T47D (cell line): ENCODE data around the gene IGF1R.

ENCODE experiments used
- DNase-seq, 2 experiments: peaks; one replicate each; pipeline versions ENCODE4 v3.0.0 to v3.0.0-alpha.2; 2011 to 2012; ENCODE audit warnings: low read depth in 1 of 2, low spot score in 1 of 2
- JUND ChIP-seq: IDR thresholded peaks from 2 replicates; pipeline ENCODE4 v1.6.1; 2012; ENCODE audit warnings: low read depth
- in situ Hi-C: cut with HindIII; loops from 2 replicates; pipeline ENCODE4 v1.10.0; 2016; ENCODE audit warnings: low sequenced_read_pairs, low pct_unique_long_range_greater_than_20kb

The IGF1R gene

DNA sequence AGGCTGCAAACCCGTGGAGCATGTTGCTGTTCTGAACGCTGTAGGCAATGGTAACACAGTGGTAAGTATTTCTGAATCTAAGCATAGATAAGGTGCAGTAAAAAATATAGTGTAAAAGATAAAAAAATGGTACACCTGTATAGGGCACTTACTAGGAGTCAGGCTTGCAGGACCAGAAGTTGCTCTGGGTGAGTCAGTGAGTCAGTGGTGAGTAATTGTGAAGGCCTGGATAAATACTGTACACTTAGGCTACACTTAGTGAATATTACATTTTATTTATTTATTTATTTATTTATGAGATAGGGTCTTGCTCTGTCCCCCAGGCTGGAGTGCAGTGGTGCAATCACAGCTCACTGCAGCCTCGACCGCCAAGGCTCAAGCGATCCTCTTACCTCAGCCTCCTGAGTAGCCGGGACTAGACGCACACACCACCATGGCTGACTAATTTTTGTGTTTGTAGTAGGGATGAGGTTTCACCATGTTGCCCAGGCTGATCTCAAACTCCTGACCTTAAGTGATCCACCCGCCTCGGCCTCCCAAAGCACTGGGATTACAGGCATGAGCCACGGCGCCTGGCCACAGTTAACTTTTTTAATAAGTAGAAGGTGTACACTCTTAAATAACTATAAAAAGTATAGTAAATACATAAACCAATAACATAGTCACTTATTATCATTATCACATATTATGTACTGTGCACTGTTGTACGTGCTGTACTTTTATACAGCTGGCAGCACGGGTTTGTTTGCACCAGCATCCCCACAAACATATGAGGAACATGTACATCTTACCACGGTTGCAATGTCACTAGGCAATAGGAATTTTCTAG, 155.1 kb downstream of the IGF1R start:
- in situ Hi-C loops: no loop called here
- no peak for DNase-seq
- TF ChIP-seq JUND: no peak

DNA sequence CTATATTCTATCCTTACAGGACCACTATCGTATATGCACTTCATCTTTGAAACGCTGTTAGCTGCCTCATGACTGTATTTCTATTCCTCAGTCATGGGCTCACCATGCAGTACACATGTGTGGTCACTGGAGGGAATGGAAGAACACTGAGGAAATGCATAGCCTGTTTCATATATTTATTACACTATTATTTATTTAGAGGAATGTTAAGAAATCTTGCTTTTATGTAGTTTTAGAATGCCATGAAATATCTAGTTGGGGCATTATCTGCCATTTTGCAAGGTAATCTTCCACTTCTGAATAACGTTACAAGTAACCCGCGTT, 155.7 kb downstream of the IGF1R start:
- TF ChIP-seq JUND: no peak
- in situ Hi-C loops: no loop called here
- DNase-seq: no peak

DNA sequence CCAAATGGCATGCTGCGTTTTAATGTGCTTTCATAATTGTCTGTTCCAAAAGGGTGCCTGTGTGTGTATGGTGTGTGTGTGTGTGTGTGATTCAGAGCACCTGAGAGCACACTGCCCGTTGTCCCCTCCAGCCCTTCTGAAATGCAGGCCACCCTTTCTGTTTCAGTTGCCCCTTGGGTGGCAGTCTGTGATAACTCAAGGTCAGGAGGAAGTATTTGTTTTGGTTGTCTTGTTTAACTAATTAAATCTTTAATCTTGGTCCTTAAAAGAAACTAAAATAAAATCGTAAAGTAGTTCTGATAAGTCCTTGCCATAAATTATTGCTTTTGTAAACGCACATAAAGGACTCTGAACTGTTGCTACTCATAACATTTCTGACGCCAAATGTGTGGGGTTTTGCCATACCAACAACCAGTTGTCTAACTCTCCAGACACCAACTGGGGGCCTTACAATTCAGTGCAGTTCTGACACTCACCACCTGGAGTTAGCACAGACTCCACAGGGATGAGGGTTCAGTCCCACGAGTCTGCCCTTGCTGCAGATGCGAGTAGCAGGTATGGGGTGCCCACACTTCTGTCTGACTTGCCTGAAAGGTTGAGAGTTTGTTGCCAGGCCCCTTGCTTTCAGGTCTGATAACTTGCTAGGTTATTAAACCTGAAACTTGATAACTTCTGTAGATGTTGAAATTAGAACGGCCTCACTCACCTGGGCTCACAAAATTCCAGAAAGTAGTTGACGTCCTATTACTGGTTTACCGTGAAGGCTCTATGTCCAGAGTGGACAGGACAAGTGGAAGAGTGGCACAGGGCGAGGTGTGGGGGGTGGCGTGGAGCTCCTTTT, 157.3 kb downstream of the IGF1R start:
- peak in 1 of 2 experiments; percentile 38 for DNase-seq
- in situ Hi-C loops: no loop called here
- TF ChIP-seq JUND: no peak

DNA sequence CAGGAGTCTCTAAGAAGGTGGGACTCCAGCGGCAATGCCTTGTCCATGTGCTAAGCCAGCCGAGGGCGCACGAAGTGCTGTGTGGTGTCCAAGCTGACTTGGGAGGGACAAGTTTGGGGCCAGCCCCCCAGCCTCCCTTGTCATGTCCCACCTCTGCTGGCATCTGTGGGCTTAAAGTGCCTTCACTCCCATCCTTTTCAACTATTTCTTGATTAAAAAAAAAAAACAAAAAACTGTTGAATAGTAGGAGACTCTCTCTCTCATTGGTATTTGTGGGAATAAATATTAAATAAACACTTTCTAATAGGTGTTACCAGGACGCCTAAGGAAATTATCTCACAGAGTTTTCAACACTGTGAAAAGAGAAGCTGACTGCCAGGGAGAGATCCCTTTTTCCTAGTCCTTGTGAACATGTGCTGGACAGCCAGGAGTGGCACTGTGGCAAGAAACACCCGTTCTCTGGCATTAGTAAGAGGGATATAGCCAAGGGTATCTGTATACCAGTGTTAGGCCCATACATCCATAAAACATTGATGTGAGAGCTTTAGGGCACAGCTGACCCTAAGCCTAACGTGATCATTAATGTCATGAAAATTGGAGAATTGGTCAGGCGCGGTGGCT, 158.0 kb downstream of the IGF1R start:
- TF ChIP-seq JUND: no peak
- in situ Hi-C loops: no loop called here
- DNase-seq: no peak

- DNase-seq: no peak
- no peak for TF ChIP-seq JUND
- in situ Hi-C loops: no loop called here
These were observed 158.9 kb downstream of the IGF1R start for GRCh38 chr15:98807262-98807661.

DNA sequence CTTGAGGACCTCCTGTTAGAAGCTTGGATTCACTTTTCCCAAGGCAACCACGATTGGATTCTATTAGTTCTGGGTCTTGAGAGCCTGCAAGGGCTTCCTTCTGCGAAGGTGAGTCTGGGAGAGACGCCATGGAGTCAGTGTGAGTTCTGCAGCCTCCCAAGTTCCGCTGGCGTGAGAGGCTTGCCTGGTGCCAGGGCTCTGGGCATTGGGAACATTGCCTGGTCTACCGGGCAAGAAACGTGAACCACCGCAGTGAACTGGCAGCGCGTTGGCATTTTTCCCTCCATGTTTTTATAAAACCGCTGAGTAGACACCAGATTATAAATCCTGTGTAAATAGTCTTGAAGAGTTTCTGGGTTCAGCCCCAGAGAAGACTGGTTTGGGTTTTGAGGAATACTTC, 160.9 kb downstream of the IGF1R start:
- in situ Hi-C loops: no loop called here
- TF ChIP-seq JUND: no peak
- no peak for DNase-seq

GRCh38 chr15:98812716-98813446, 164.5 kb downstream of the IGF1R start:
- DNase-seq: no peak

GRCh38 chr15:98813951-98814350, 165.6 kb downstream of the IGF1R start:
- DNase-seq: no peak
- in situ Hi-C loops: no loop called here
- no peak for TF ChIP-seq JUND

More at GRCh38 chr15:98812716-98813446, 164.5 kb downstream of the IGF1R start:
- in situ Hi-C loops: no loop called here
- TF ChIP-seq JUND: no peak

- in situ Hi-C loops: no loop called here
- DNase-seq: no peak
These were observed 166.9 kb downstream of the IGF1R start for GRCh38 chr15:98815207-98815606.

GRCh38 chr15:98817745-98818144, 169.4 kb downstream of the IGF1R start:
- DNase-seq: no peak
- in situ Hi-C loops: no loop called here
- TF ChIP-seq JUND: no peak

More at GRCh38 chr15:98815207-98815606, 166.9 kb downstream of the IGF1R start:
- TF ChIP-seq JUND: no peak

DNA sequence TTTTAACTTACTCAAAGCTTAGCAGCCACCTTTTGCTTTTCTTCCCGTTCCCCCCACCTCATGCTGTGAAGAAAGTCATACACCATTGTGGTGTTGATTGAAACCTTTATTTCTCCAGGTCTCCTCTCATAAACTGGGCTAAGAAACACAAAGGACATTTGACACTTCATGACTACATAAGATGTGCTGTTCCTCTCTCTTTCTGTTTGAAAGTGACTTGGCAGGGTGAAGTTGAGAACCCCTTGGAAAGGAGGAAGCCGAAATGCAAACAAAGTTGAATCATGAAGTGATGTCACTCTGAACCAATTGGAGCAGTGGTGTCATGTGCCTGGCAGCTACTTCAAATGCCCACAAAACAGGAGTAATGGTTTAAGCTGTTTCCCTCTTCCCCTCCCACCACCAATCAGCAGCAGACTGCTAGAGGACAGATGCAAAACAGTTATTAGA, 174.7 kb downstream of the IGF1R start:
- in situ Hi-C loops: no loop called here
- TF ChIP-seq JUND: no peak
- peak in 1 of 2 experiments; percentile 59 for DNase-seq

GRCh38 chr15:98823616-98824015, 175.3 kb downstream of the IGF1R start:
- DNase-seq: no peak
- TF ChIP-seq JUND: no peak
- in situ Hi-C loops: no loop called here
